Right ventricle myocardium superior (tissue), 1 donor: ENCODE results near the gene RBM48. TPM values are rescaled to one million over a fixed set of nuclear protein-coding genes. Genes with fewer than 3 reads are reported as not detected.
A peak's percentile ranks its signal among the peaks of the same experiment; 100 is the strongest.
"Not testable (repeated sequence)": the region's sequence is repeated elsewhere in the genome, so short reads cannot be mapped to it uniquely, and the experiment has no call there.

Experiments used
- ATAC-seq: fragments of 200-7000 bp; cut with Tn5 transposase; one replicate; pipeline ENCODE4 v1.9.1; 2020; ENCODE audit warnings: mild to moderate bottlenecking; ENCODE audit not compliant: poor library complexity
- DNase-seq: peaks from one replicate; pipeline ENCODE4 v3.0.0-alpha.2; 2020
- intact Hi-C: fragments of 100-400 bp; cut with DNase I; formaldehyde crosslinking; loops from one replicate; pipeline ENCODE4 v1.11.2; 2022
- long read RNA-seq: library from polyadenylated mRNA; unstranded; transcript quantifications from one replicate; pipeline ENCODE4 v2.0.0, GENCODE V29; 2021
- total RNA-seq: library from RNA; stranded (reverse); fragmentation: NEBNext Ultra II Directional; extraction: Animal tissue kit (Norgen Biotek cat#: 25700); gene quantifications from one replicate; pipeline ENCODE4 v1.2.1, GENCODE V29; 2021
- donor health status: DM: no; HTN: yes; CAD: no; lungs with severe emphysema.

RBM48 gene
- total RNA-seq, result 13.4 TPM
- long read RNA-seq, full-length matches to known transcripts, result 30 of 32 reads
- long read RNA-seq, partial matches to known transcripts, result 1 of 32 reads
- long read RNA-seq, other reads (novel, unspliced or antisense), result 1 of 32 reads

GRCh38 chr7:92528188-92528957, at the start of gene RBM48, which contains the start of gene PEX1:
RBM48 (plus strand) TSS chr7:92528795; CDS start chr7:92528814, 19 bp downstream.
PEX1 (minus strand) TSS chr7:92528520; CDS start chr7:92528435, 85 bp downstream.
- ATAC-seq (peak; percentile 99), DNase-seq (peak; percentile 97)
- intact Hi-C loops, result no loop called here

GRCh38 chr7:92479146-92479545, 49.4 kb upstream of the RBM48 start:
- ATAC-seq, DNase-seq, intact Hi-C loops: not testable (repeated sequence)

DNA sequence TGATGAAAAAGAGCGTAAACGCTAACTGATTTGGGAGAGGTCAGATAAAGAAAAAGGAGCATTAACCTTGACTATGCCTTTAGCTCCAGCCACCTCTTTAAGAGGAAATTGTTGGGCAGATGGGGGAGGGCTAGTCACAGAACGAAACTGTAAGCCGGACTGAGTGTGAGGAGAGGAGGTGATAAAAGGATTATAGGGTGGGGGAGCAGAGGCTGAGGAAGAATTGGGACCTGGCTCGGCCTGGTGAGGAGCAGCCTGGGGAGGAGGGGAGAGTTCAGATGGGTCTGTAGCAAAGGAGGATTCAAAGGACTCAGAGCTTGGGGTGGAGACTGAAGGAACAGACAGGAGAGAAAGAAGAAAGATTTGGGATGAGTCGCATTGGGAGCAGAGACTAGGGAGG, 45.0 kb upstream of the RBM48 start:
- DNase-seq, ATAC-seq, intact Hi-C loops: not testable (repeated sequence)

DNA sequence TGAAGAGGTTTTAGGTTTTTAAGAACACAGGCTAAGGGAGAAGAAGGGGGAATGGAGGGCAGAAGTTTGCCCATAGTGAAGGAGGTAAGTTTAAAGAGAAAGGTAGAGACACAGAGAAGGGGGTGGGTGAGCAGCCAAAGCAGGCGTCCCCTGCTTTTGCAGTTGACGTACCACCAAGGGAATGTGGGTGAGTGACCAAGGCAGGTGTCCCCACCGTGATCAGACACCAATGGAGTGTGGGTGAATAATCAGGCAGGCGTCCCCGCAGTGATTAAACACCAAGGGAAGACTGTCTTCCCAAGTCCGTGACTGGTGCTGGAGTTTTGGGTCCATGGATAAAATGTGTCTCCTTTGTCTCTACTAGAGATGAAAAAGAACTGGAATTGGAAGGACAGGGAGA, 44.4 kb upstream of the RBM48 start:
- intact Hi-C loops, ATAC-seq, DNase-seq: not testable (repeated sequence)

- ATAC-seq, result no peak
- intact Hi-C loops, result no loop called here
- DNase-seq, result no peak
Observed at GRCh38 chr7:92485267-92485892, 43.2 kb upstream of the RBM48 start.

DNA sequence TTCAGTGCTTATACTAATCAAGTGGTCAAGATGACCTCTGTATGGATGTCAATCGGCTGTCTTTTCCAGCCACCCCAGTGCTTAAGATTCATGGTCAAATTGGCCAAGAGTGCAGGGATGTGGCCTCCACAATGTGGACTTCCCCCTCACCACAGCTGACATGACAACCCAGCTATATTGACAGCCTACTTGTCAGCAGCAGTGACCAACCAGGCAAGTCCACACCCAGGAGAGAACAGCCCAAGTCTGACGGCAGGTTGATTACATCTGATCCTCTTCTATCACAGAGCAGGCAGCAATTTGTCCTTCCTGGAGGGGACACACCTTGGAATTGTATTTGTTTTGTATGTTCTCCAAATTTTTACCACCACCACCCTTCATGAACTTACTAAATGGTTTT, 42.6 kb upstream of the RBM48 start:
- no peak for DNase-seq
- intact Hi-C loops, result no loop called here
- ATAC-seq, result peak; percentile 46

DNA sequence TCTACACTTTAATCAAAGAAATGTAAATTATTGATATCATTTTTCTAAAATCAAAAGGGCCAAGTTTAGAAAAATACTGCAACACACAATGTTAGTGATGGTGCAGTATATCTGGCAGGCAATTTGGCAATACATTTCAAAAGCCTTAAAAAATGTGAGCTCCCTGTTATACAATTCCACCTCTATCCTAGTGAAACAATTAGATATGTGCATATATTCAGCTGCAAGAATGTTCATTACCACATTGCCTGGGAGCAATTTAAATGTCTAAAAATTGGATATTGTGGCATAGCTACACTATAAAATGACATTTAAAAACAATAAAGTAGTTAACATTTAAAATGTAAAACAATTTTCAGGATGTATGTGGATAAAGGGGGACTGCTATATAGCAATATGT, 40.8 kb upstream of the RBM48 start:
- intact Hi-C loops, result no loop called here
- DNase-seq (no peak), ATAC-seq (no peak)

- intact Hi-C loops, result no loop called here
- DNase-seq (no peak), ATAC-seq (peak; percentile 83)
Observed at GRCh38 chr7:92489634-92490033, 39.0 kb upstream of the RBM48 start.

GRCh38 chr7:92496876-92497275, 31.7 kb upstream of the RBM48 start:
- intact Hi-C loops, result no loop called here
- no peak for DNase-seq
- no peak for ATAC-seq

GRCh38 chr7:92498557-92498956, 30.0 kb upstream of the RBM48 start:
- DNase-seq (no peak), ATAC-seq (no peak)
- intact Hi-C loops, result no loop called here

- intact Hi-C loops, result no loop called here
- no peak for ATAC-seq
- no peak for DNase-seq
Observed at GRCh38 chr7:92503767-92504166, 24.8 kb upstream of the RBM48 start.

DNA sequence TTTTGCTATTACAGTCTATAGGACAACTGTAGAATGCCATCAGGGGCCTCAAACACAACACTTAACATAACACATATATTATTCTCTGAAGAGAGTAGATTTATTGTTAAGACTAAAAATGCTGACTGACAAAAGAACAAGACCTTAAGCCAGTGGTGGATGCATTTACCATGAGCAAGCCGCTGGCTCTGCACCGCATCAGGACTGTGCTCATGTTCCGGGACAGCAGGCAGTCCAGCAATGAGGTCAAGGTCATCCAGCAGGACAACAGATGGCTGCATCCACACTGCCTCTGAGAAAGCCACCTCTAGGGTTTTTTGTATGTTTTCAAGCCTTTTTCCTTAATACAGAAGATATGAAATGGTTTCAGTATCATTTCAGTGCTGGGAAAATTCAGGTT, 24.0 kb upstream of the RBM48 start:
- intact Hi-C loops, result no loop called here
- DNase-seq (no peak), ATAC-seq (peak; percentile 43)

DNA sequence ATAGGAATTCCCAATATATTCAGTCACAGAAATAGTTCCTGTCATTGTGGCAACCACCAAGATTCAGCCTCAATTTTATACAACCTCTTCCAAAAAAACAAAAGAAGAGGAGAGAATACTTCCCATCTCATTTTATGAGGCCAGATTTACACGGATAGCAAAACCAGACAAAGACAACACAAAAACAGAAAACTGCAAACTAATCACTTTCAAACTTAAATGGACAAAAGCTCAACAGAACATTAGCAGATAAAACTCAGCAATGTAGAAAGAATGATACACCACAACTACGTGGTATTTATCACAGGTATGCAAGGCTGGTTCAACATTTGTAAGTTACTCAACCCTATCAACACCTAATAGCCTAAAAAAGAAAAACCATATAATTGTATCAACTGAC, 22.2 kb upstream of the RBM48 start:
- no peak for ATAC-seq
- intact Hi-C loops, result no loop called here
- DNase-seq, result no peak

DNA sequence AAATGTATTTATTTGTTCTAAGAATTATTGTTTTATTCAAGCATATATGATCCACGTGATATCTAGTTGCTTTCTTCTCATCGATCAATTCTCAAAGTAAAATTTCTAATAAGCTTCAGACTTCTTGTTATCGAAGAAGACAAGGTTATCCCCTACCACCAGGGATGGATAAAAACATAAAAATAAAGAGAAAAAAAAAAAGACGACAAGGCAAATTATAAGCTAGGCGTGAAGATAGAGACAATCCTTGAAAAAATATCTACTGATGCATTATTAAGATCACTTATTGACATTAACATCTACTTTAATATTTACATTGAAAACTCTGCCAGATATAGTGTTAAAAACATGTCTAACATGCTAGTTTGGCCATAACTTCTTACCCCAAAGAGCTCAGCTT, 19.6 kb upstream of the RBM48 start:
- DNase-seq (no peak), ATAC-seq (no peak)
- intact Hi-C loops, result no loop called here

GRCh38 chr7:92513167-92513902, 15.3 kb upstream of the RBM48 start:
- no peak for DNase-seq
- no peak for ATAC-seq
- intact Hi-C loops, result no loop called here

GRCh38 chr7:92517631-92518030, 11.0 kb upstream of the RBM48 start:
- intact Hi-C loops, result no loop called here
- ATAC-seq (no peak), DNase-seq (no peak)

GRCh38 chr7:92520024-92520423, 8.6 kb upstream of the RBM48 start:
- intact Hi-C loops, result no loop called here
- no peak for ATAC-seq
- no peak for DNase-seq

- intact Hi-C loops, result no loop called here
- DNase-seq, result no peak
- no peak for ATAC-seq
Observed at GRCh38 chr7:92523110-92523509, 5.5 kb upstream of the RBM48 start.
